Measurements from ENCODE around the gene TBC1D23. TPM values are rescaled to one million over a fixed set of nuclear protein-coding genes. Genes with fewer than 3 reads are reported as not detected.

Gene TBC1D23
- total and polyA plus RNA-seq, 9 of the 15 experiments (the other 6 are each of a cell fraction or from before 2014, with no cell fraction given): 23.4 to 85.8 (median 43.7) TPM

- TF ChIP-seq AFF4 (CRISPR knock-in tag; IDR thresholded peaks at IDR 0.05) (no peak), ESRRB (CRISPR knock-in tag; IDR thresholded peaks at IDR 0.05; ENCODE audit: borderline replicate concordance) (no peak), TSC22D4 (tag; IDR thresholded peaks at IDR 0.05) (no peak), THRAP3 (IDR thresholded peaks at IDR 0.05; ENCODE audit: borderline replicate concordance) (no peak), KDM2B (CRISPR knock-in tag; IDR thresholded peaks at IDR 0.05) (no peak), FOXA3 (CRISPR knock-in tag; conservative IDR thresholded peaks at IDR 0.05 in 1 of 2, IDR thresholded peaks at IDR 0.05 in 1 of 2) (no peak), DIDO1 (tag; IDR thresholded peaks at IDR 0.05; ENCODE audit: low read depth) (no peak), ZNF431 (CRISPR knock-in tag; IDR thresholded peaks at IDR 0.05) (no peak), ZNF282 (CRISPR knock-in tag; IDR thresholded peaks at IDR 0.05) (no peak), BCOR (IDR thresholded peaks at IDR 0.05) (no peak), NR1H2 (CRISPR knock-in tag; IDR thresholded peaks at IDR 0.05) (no peak), CUX1 (CRISPR knock-in tag; IDR thresholded peaks at IDR 0.05) (no peak), JUNB (CRISPR knock-in tag; conservative IDR thresholded peaks at IDR 0.05) (no peak), BRCA1 (IDR thresholded peaks at IDR 0.05) (no peak), BRCA1 (CRISPR knock-in tag; IDR thresholded peaks at IDR 0.05) (no peak), ZNF76 (CRISPR knock-in tag; IDR thresholded peaks at IDR 0.05; ENCODE audit: borderline replicate concordance) (no peak), ATF7 (IDR thresholded peaks at IDR 0.05) (no peak), E4F1 (CRISPR knock-in tag; IDR thresholded peaks at IDR 0.05; ENCODE audit: borderline replicate concordance) (no peak), TAF1 (IDR thresholded peaks at IDR 0.05; ENCODE audit: control insufficient read depth, extremely low read depth, insufficient read depth, low read length, severe bottlenecking) (peak; percentile 28)
These were observed 28.5 kb downstream of the TBC1D23 start (continued) for GRCh38 chr3:100289339-100289738.

Measured in K562 (cell line).